Central memory CD8-positive, alpha-beta T cell (primary cell): Measurements from ENCODE around the gene CCDC117.
A peak's percentile ranks its signal among the peaks of the same experiment; 100 is the strongest.

ENCODE experiments used
- ATAC-seq: fragments of 150-1000 bp; cut with Tn5 transposase; replicated peaks from 2 replicates; pipeline ENCODE4 v1.10.0; 2022; ENCODE audit warnings: mild to moderate bottlenecking, moderate FRiP score, moderate number of reproducible peaks; ENCODE audit not compliant: poor library complexity, severe bottlenecking; ENCODE audit errors: extremely low read depth
- DNase-seq, 2 donors: peaks; one replicate each; pipeline ENCODE4 v3.0.0; 2021; ENCODE audit warnings: low spot score in 2 of 2
- H3K27ac Mint-ChIP-seq: one replicate; pipeline ENCODE4 v1.8.0; 2022; ENCODE audit warnings: low read depth, mild to moderate bottlenecking, moderate library complexity, mixed read lengths
- H3K27me3 Mint-ChIP-seq: one replicate; pipeline ENCODE4 v1.8.0; 2022; ENCODE audit warnings: mixed read lengths
- H3K36me3 Mint-ChIP-seq: one replicate; pipeline ENCODE4 v1.8.0; 2022; ENCODE audit warnings: mild to moderate bottlenecking, moderate library complexity, mixed read lengths; ENCODE audit not compliant: insufficient read depth
- H3K4me1 Mint-ChIP-seq: one replicate; pipeline ENCODE4 v1.8.0; 2022; ENCODE audit warnings: mixed read lengths
- H3K4me3 Mint-ChIP-seq: one replicate; pipeline ENCODE4 v1.8.0; 2022; ENCODE audit warnings: mild to moderate bottlenecking, moderate library complexity, mixed read lengths
- H3K9me3 Mint-ChIP-seq: one replicate; pipeline ENCODE4 v1.8.0; 2022; ENCODE audit warnings: mixed read lengths

CCDC117 gene

DNA sequence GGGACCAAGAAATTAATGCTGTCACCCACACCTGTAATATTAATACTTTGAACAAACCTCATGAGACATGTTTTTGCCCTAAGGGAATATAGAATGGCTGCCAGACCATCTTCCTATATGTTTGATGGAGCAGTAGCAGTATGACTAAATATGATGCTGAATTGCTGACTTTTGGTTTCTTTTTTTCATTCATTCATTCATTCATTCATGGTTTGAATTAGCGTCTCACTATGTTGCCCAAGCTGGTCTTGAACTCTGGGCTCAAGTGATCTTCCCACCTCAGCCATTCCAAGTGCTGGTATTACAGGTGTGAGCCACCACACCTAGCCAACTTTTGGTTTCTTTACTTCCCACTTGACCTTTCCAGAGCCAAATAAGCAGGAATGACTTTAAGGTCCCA is 7.8 kb downstream of the CCDC117 start:
- Mint-ChIP-seq H3K4me3 (no peak overlapping the region), H3K36me3 (peaks cover 62% of the 10 kb centered on the region), H3K27me3 (no peaks in the 10 kb centered on the region), H3K27ac (no peak overlapping the region), H3K9me3 (no peaks in the 10 kb centered on the region), H3K4me1 (peaks cover 8% of the 10 kb centered on the region)
- ATAC-seq (no peak), DNase-seq (no peak)

DNA sequence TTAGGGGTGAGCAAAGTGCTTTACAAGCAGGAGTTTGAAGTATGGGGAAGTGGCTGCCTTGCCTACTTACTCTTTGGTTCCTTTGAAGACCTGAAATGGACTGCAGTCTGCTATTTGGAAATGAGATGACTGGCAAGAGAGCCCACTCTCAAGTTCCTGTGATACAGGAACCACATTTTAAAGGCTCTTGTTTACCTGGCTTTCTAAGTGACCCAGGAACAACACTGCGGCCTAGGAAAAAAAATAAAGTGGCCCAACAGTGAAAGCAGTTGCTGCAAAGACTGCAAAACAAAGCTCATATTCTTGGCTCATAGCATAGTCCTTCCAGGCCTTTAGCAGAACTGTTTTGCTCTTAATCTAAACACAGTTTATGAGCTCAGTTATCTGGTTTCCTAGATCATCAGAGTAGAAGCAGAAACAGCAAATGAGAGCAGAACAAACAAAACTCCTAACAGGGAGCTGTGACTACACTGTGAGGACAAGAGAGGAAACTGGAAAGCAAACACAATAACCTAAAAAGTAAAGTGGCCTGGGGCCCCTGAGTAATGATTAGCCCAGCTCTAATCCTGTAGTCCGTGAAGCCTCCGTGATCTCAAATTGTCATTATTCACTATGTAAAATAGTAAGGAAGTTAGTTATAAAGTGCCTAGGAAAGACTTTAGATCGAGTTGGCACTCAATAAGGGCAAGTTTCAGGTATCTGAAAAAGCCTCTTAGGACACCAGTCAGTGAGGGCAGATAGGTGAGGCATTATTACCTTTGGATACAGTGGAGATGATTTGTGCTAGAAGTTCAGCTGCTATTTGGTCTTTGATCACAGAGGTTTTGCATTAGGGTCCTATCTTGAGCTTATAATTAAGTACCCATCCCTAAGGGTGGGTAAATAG is 11.5 kb downstream of the CCDC117 start:
- ATAC-seq = no peak
- no peaks in the 10 kb centered on the region for H3K4me1 Mint-ChIP-seq
- H3K9me3 Mint-ChIP-seq = no peaks in the 10 kb centered on the region
- peak overlapping the region; percentile 6 for H3K27ac Mint-ChIP-seq
- H3K27me3 Mint-ChIP-seq = no peaks in the 10 kb centered on the region
- no peak for DNase-seq
- no peak overlapping the region for H3K4me3 Mint-ChIP-seq
- peaks cover 61% of the 10 kb centered on the region for H3K36me3 Mint-ChIP-seq

- Mint-ChIP-seq H3K9me3 (no peaks in the 10 kb centered on the region), H3K4me3 (no peak overlapping the region)
Observed at GRCh38 chr22:28788601-28789000, 16.1 kb downstream of the CCDC117 start.

DNA sequence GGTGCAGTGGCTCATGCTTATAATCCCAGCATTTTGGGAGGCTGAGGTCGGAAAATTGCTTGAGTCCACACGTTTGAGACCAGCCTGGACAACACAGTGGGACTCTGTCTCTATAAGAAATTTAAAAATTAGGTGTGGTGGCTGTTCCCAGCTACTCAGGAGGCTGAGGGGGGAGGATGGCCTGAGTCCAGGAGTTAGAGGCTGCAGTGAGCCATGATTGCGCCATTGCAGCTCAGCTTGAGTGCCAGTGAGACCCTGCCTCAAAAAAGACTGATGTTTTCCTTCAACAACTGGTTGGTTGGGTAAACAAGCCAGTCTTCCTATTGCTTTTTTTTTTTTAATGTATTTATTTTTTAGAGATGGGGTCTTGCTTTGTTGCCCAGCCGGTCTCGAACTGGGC is 18.6 kb downstream of the CCDC117 start:
- Mint-ChIP-seq H3K4me1 (peaks cover 47% of the 10 kb centered on the region), H3K9me3 (no peaks in the 10 kb centered on the region), H3K27ac (peak overlapping the region; percentile 29), H3K36me3 (peaks cover 45% of the 10 kb centered on the region), H3K4me3 (no peak overlapping the region), H3K27me3 (no peaks in the 10 kb centered on the region)
- DNase-seq (no peak), ATAC-seq (no peak)

More at GRCh38 chr22:28788601-28789000, 16.1 kb downstream of the CCDC117 start:
- ATAC-seq = no peak
- peaks cover 49% of the 10 kb centered on the region for H3K36me3 Mint-ChIP-seq
- H3K27ac Mint-ChIP-seq = no peak overlapping the region
- no peaks in the 10 kb centered on the region for H3K27me3 Mint-ChIP-seq
- peaks cover 26% of the 10 kb centered on the region for H3K4me1 Mint-ChIP-seq
- no peak for DNase-seq

GRCh38 chr22:28791841-28792490 is 19.5 kb downstream of the CCDC117 start:
- Mint-ChIP-seq H3K4me1 (peaks cover 54% of the 10 kb centered on the region), H3K36me3 (peaks cover 48% of the 10 kb centered on the region), H3K4me3 (peak overlapping the region; percentile 9), H3K27ac (no peak overlapping the region), H3K9me3 (no peaks in the 10 kb centered on the region), H3K27me3 (no peaks in the 10 kb centered on the region)
- DNase-seq (no peak), ATAC-seq (peak; percentile 40)

- Mint-ChIP-seq H3K36me3 (peaks cover 51% of the 10 kb centered on the region), H3K4me1 (peaks cover 61% of the 10 kb centered on the region), H3K27me3 (no peaks in the 10 kb centered on the region), H3K9me3 (no peaks in the 10 kb centered on the region), H3K4me3 (peak overlapping the region; percentile 9), H3K27ac (peak overlapping the region; percentile 73)
- peak; percentile 40 for ATAC-seq
- DNase-seq = no peak
Observed at GRCh38 chr22:28792491-28793383, 20.2 kb downstream of the CCDC117 start.

DNA sequence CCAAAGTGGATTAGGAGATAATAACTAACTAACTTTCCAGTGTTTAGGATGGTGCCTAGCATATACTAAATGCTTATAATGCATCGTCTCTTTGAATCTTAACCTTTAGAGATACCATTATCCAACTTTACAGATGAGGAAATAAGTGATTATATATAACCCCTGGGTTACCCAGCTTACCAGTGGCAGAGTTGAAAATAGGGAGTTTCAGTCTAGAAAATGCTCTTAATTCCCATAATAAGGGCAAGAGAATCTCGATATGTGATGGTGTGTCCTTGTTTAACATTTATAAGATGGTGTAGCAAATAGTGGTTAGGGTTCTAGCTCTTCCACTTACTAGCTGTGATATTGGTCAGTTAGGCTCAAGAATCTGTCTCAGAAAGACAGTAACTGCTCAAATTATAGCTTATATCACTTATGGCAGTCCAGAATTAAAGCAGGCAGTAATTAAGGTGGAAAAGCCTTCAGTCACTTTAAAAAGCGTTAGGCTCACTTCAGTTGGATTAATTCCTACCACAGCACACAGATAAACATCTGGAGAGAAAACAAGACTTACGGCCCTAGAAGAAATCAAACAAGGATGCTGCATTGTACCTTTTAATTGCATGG is 21.6 kb downstream of the CCDC117 start:
- H3K27ac Mint-ChIP-seq = peak overlapping the region; percentile 38
- H3K4me3 Mint-ChIP-seq = no peak overlapping the region
- H3K27me3 Mint-ChIP-seq = no peaks in the 10 kb centered on the region
- no peaks in the 10 kb centered on the region for H3K9me3 Mint-ChIP-seq
- peaks cover 71% of the 10 kb centered on the region for H3K4me1 Mint-ChIP-seq
- no peak for DNase-seq
- H3K36me3 Mint-ChIP-seq = peaks cover 57% of the 10 kb centered on the region
- ATAC-seq = no peak

- Mint-ChIP-seq H3K4me3 (peak overlapping the region; percentile 6), H3K4me1 (peaks cover 70% of the 10 kb centered on the region), H3K27ac (peak overlapping the region; percentile 68), H3K36me3 (peaks cover 64% of the 10 kb centered on the region), H3K9me3 (no peaks in the 10 kb centered on the region), H3K27me3 (no peaks in the 10 kb centered on the region)
- ATAC-seq (no peak), DNase-seq (no peak)
Observed at GRCh38 chr22:28795071-28795693, 22.7 kb downstream of the CCDC117 start.

GRCh38 chr22:28795932-28796856 is 23.7 kb downstream of the CCDC117 start:
- Mint-ChIP-seq H3K27me3 (no peaks in the 10 kb centered on the region), H3K4me3 (peak overlapping the region; percentile 87), H3K27ac (peak overlapping the region; percentile 68), H3K9me3 (no peaks in the 10 kb centered on the region), H3K36me3 (peaks cover 73% of the 10 kb centered on the region), H3K4me1 (peaks cover 65% of the 10 kb centered on the region)
- DNase-seq = no peak
- ATAC-seq = no peak

DNA sequence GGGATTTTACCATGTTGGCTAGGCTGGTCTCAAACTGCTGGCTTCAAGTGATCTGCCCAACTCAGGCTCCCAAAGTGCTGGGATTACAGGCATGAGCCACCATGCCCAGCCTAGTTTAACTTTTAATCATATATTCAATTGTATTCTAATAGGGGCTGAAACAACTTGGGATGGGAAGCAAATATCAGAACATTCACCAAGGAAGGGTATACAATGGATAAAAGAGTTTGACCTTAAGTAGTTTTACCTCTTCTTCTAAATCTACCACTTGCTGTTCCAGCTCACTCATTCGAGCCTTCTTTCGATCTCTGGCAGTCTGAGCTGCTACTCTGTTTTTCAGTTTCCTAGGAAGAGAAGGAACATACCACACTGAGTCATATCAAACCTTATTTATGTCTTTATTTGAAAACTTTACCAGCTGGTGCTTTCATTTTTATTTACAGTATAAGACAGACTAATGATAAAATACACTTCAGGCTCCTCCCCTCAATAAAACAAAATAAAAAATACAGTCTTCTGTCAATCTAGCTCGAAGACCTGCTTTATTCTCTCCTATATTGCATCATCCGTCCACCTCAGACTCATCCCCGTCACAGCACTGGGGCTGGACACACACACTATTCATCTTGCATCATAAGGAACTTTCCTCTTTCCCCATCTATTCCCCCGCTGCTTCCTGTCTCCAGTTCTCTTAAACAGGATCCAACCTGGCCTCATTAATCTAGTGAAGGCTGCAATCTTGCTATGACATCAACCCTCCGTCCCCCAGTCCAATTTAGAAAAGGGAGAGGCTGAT is 26.5 kb downstream of the CCDC117 start:
- no peaks in the 10 kb centered on the region for H3K9me3 Mint-ChIP-seq
- H3K27me3 Mint-ChIP-seq = no peaks in the 10 kb centered on the region
- peak overlapping the region; percentile 98 for H3K27ac Mint-ChIP-seq
- peak; percentile 3 for ATAC-seq
- peak overlapping the region; percentile 87 for H3K4me3 Mint-ChIP-seq
- H3K4me1 Mint-ChIP-seq = peaks cover 67% of the 10 kb centered on the region
- peaks cover 61% of the 10 kb centered on the region for H3K36me3 Mint-ChIP-seq
- DNase-seq = no peak
